ENCODE results near the gene DSCAM.

Gene DSCAM

DNA sequence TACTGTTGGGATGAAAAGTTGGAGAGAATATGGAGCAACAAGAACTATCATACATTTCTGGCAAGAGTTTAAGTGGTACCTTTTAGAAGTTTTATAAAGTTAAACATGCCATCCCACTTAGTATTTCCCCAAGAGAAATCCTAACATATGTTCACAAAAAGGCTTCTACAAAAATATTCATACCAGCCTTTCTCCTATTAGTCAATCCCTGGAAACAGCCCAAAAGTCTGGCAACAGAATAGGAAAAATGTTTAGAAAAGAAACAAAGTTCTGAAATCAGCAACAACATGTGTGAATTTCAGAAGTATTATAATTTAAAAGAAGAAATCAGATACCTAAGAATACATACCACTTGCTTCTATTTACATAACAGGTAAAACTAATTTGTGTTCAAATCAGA is 271.0 kb downstream of the DSCAM start:
- H3K4me3 ChIP-seq (ENCODE audit: low read depth, low read length), result no peak overlapping the region
- TF ChIP-seq, protein P1, sequence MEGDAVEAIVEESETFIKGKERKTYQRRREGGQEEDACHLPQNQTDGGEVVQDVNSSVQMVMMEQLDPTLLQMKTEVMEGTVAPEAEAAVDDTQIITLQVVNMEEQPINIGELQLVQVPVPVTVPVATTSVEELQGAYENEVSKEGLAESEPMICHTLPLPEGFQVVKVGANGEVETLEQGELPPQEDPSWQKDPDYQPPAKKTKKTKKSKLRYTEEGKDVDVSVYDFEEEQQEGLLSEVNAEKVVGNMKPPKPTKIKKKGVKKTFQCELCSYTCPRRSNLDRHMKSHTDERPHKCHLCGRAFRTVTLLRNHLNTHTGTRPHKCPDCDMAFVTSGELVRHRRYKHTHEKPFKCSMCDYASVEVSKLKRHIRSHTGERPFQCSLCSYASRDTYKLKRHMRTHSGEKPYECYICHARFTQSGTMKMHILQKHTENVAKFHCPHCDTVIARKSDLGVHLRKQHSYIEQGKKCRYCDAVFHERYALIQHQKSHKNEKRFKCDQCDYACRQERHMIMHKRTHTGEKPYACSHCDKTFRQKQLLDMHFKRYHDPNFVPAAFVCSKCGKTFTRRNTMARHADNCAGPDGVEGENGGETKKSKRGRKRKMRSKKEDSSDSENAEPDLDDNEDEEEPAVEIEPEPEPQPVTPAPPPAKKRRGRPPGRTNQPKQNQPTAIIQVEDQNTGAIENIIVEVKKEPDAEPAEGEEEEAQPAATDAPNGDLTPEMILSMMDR (IDR thresholded peaks at IDR 0.05; ENCODE audit: low read depth, low read length), result no peak

DNA sequence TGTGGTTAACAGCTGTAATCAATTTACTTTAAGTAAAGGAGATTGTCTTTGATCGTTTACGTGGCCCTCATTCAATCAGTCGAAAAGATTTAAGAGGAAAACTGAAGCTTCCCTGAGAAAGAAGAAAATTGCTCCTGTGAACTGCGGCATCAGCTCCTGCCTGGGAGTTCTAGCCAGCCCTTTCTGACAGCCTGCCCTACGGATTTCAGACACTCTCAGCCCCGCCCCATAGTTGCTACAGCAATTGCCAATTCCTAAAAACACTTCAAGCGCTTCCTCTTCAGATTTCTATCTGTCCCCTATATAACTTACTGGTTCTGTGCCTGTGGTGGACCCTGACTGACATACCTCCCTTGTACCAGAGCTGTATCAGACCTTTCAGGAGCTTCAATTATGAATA is 277.6 kb downstream of the DSCAM start:
- TF ChIP-seq, protein P1 (IDR thresholded peaks at IDR 0.05; ENCODE audit: low read depth, low read length), result no peak
- no peak overlapping the region for H3K4me3 ChIP-seq (ENCODE audit: low read depth, low read length)

DNA sequence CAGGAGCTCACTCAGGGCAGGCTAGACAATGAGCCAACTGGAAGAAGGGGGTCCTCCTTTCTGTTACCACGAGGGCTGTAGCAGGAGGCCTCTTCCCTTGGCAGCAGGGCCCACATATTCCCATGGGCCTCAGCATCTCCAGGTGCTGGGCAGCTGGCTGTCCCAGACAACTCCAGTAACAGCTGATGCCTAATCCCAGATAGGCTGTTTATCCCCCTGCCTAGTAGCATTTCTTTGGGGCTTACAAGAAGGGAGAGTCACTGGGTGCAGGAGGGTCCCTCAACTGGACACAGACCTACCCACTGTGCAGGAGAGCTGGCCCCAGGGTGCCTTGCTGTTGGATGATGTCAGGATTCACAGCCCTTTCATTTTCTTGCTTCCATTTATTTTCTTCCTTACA is 278.2 kb downstream of the DSCAM start:
- H3K4me3 ChIP-seq (ENCODE audit: low read depth, low read length), result no peak overlapping the region
- TF ChIP-seq, protein P1 (IDR thresholded peaks at IDR 0.05; ENCODE audit: low read depth, low read length), result no peak

DNA sequence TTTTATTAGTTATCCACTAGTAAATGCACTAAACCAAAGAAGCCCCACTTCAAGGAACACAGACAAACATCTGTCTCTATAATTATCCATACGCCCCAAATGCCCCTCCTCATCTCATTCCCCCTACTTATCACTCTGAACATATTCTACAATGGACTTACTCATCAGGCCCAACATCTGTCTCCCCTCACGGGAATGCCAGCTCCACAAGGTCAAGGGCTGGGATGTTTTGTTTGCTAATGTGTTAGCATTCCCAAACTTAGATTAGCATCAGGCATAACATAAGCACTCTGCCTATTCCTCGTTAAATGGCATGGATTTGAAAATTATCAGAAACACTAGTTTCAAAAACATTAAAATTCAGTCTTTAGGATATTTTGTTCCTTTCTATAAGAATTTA is 279.5 kb downstream of the DSCAM start:
- TF ChIP-seq, protein P1 (IDR thresholded peaks at IDR 0.05; ENCODE audit: low read depth, low read length), result no peak
- no peak overlapping the region for H3K4me3 ChIP-seq (ENCODE audit: low read depth, low read length)

DNA sequence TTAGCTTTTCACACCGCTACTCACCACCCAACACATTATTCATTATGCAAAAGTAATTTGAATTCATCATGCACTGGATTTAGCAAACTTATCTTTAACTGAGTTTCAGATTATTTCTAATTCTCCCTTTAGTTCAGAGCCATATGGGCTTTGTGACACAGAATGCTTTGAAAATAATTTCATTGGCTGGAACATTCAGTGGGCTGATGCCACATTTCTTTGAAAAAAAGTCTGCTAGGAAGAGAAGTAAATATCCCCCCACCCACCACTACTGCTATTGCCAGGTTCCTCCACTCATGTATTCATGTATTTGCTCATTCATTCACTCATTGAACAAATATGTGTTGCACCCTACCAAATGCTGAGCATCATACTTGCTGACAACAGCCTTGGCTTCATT is 280.5 kb downstream of the DSCAM start:
- TF ChIP-seq, protein P1 (IDR thresholded peaks at IDR 0.05; ENCODE audit: low read depth, low read length), result no peak

DNA sequence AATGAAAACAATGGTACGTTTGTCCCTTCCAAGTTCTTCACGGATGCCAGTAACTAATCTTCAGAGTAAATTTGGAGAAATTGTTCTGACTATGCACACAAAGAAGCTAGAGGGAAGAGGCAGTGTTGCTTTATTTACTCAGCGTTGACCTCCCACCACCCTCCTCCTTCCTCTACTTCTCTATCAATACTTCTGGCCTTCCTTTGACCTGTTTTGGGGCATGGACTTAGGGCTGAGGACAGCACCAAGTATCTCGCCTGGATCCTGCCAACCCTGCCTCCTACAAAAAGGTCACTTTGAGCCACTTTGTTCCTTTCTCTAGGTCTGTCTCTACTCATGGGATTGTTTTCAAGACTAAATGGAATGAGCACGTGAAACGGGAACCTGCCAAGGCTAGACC is 282.6 kb downstream of the DSCAM start:
- H3K4me3 ChIP-seq (ENCODE audit: low read depth, low read length), result no peak overlapping the region
- TF ChIP-seq, protein P1 (IDR thresholded peaks at IDR 0.05; ENCODE audit: low read depth, low read length), result no peak

More for the DNA sequence above, 280.5 kb downstream of the DSCAM start:
- no peak overlapping the region for H3K4me3 ChIP-seq (ENCODE audit: low read depth, low read length)

DNA sequence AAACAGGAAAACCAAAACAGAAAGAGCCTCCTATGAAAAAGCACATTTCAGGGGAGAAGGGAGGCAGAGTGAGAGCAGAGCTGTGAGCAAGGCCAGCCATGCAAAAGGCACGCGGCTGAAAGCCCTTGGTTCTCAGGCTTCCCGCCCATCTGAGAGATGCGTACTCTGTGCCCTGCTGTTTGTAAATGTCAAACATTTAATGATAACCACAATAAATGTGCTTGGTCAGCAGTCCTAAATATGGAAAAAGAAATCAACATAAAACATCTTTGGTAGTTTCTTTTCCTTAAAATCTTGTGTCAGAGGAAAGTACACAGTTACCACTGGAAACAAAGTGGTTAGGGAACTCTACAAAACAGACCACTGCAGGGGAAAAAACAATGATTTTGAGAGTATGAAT is 283.1 kb downstream of the DSCAM start:
- H3K4me3 ChIP-seq (ENCODE audit: low read depth, low read length), result no peak overlapping the region

More for the DNA sequence above, 283.1 kb downstream of the DSCAM start:
- TF ChIP-seq, protein P1 (IDR thresholded peaks at IDR 0.05; ENCODE audit: low read depth, low read length), result no peak

All from WI38 (cell line).